NCI-H2029 (cell line): ENCODE data around the gene SRPK1.

Experiments
- DNase-seq: peaks from one replicate; lab custom pipeline; 2025; lab: John Stamatoyannopoulos, UW

SRPK1 gene

GRCh38 chr6:35817515-35817914 lies 103.4 kb downstream of the SRPK1 start:
- DNase-seq: no peak

GRCh38 chr6:35811699-35811995 lies 109.3 kb downstream of the SRPK1 start:
- no peak for DNase-seq

- peak; percentile 85 for DNase-seq
Observed at GRCh38 chr6:35810971-35811698, 109.8 kb downstream of the SRPK1 start.

GRCh38 chr6:35809809-35810208 lies 111.1 kb downstream of the SRPK1 start:
- no peak for DNase-seq

- DNase-seq: peak; percentile 98
Observed at GRCh38 chr6:35808688-35809087, 112.2 kb downstream of the SRPK1 start.

GRCh38 chr6:35804996-35805736 lies 115.7 kb downstream of the SRPK1 start, which contains the start of gene LHFPL5:
Gene LHFPL5, plus strand, starts transcription at chr6:35805352. Its CDS starts 319 bp downstream, at chr6:35805671.
- no peak for DNase-seq

GRCh38 chr6:35801148-35801547 lies 119.8 kb downstream of the SRPK1 start:
- DNase-seq: no peak

- DNase-seq: no peak
Observed at GRCh38 chr6:35798706-35799105, 122.2 kb downstream of the SRPK1 start.

- no peak for DNase-seq
Observed at GRCh38 chr6:35797837-35798526, 122.9 kb downstream of the SRPK1 start.

- no peak for DNase-seq
Observed at GRCh38 chr6:35796236-35796635, 124.7 kb downstream of the SRPK1 start.

- DNase-seq: no peak
Observed at GRCh38 chr6:35795453-35796071, 125.3 kb downstream of the SRPK1 start.

- DNase-seq: no peak
Observed at GRCh38 chr6:35794536-35795452, 126.1 kb downstream of the SRPK1 start.

- DNase-seq: no peak
Observed at GRCh38 chr6:35790683-35791082, 130.2 kb downstream of the SRPK1 start.

GRCh38 chr6:35788423-35788982 lies 132.4 kb downstream of the SRPK1 start:
- no peak for DNase-seq

- DNase-seq: no peak
Observed at GRCh38 chr6:35787266-35788218, 133.4 kb downstream of the SRPK1 start.

- no peak for DNase-seq
Observed at GRCh38 chr6:35786810-35787209, 134.1 kb downstream of the SRPK1 start.

- no peak for DNase-seq
Observed at GRCh38 chr6:35786272-35786671, 134.6 kb downstream of the SRPK1 start.

GRCh38 chr6:35784200-35784599 lies 136.7 kb downstream of the SRPK1 start:
- DNase-seq: no peak
